ENCODE results near the gene IVNS1ABP. TPM values are rescaled to one million over a fixed set of nuclear protein-coding genes. Genes with fewer than 3 reads are reported as not detected.

Gene IVNS1ABP
- total and polyA plus RNA-seq, 9 of the 15 experiments (the other 6 are each of a cell fraction or from before 2014, with no cell fraction given), result 30.6 to 126 (median 77.7) TPM

DNA sequence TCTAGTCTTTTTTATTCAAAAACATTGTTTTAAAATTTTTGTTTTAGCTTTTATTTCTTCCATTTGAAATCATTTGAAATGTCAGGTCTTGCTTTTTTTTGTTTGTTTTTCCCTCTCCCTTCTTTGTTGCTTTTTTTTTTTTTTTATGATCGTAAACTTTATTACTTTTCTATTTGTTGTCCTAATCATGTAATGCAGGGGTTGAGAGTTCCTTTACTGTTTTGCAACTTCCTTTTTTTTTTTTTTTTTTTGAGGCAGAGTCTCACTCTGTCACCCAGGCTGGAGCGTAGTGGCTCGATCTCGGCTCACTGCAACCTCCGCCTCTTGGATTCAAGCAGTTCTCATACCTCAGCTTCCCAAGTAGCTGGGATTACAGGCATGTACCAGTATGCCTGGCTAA is 24.8 kb downstream of the IVNS1ABP start (continued):
- TF ChIP-seq ZNF124 (CRISPR knock-in tag; IDR thresholded peaks at IDR 0.05) (no peak), POLR2AphosphoS2 (IDR thresholded peaks at IDR 0.05; ENCODE audit: low read length) (no peak), COPS2 (conservative IDR thresholded peaks at IDR 0.05) (no peak), PHTF2 (CRISPR knock-in tag; IDR thresholded peaks at IDR 0.05) (no peak), KDM4B (IDR thresholded peaks at IDR 0.05; ENCODE audit: borderline replicate concordance in 2 of 2, low read depth in 1 of 2) (no peak), CEBPB (tag; IDR thresholded peaks at IDR 0.05) (peak; percentile 58), ZNF79 (CRISPR knock-in tag; IDR thresholded peaks at IDR 0.05; ENCODE audit: low read depth) (no peak), MECOM (CRISPR knock-in tag; IDR thresholded peaks at IDR 0.05) (no peak), NCOR1 (IDR thresholded peaks at IDR 0.05) (no peak), SP1 (CRISPR knock-in tag; IDR thresholded peaks at IDR 0.05) (no peak), RFX7 (CRISPR knock-in tag; IDR thresholded peaks at IDR 0.05) (no peak), POLR2H (tag; IDR thresholded peaks at IDR 0.05; ENCODE audit: low read depth) (no peak), DACH1 (IDR thresholded peaks at IDR 0.05; ENCODE audit: partially characterized antibody) (no peak), PHF8 (IDR thresholded peaks at IDR 0.05; ENCODE audit: borderline replicate concordance, low read length) (no peak), ZNF586 (CRISPR knock-in tag; conservative IDR thresholded peaks at IDR 0.05) (no peak), THRAP3 (IDR thresholded peaks at IDR 0.05; ENCODE audit: borderline replicate concordance) (no peak), ZNF274 (IDR thresholded peaks at IDR 0.05; ENCODE audit: borderline replicate concordance, low read depth, low read length) (no peak), HDAC1 (IDR thresholded peaks at IDR 0.05) (no peak), MCM3 (IDR thresholded peaks at IDR 0.05) (no peak)
- TF ChIP-seq, protein P1, sequence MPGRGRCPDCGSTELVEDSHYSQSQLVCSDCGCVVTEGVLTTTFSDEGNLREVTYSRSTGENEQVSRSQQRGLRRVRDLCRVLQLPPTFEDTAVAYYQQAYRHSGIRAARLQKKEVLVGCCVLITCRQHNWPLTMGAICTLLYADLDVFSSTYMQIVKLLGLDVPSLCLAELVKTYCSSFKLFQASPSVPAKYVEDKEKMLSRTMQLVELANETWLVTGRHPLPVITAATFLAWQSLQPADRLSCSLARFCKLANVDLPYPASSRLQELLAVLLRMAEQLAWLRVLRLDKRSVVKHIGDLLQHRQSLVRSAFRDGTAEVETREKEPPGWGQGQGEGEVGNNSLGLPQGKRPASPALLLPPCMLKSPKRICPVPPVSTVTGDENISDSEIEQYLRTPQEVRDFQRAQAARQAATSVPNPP (IDR thresholded peaks at IDR 0.05; ENCODE audit: borderline replicate concordance, insufficient read depth, insufficient read length), result no peak
- TF ChIP-seq, protein P2, sequence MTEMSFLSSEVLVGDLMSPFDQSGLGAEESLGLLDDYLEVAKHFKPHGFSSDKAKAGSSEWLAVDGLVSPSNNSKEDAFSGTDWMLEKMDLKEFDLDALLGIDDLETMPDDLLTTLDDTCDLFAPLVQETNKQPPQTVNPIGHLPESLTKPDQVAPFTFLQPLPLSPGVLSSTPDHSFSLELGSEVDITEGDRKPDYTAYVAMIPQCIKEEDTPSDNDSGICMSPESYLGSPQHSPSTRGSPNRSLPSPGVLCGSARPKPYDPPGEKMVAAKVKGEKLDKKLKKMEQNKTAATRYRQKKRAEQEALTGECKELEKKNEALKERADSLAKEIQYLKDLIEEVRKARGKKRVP (CRISPR knock-in tag; IDR thresholded peaks at IDR 0.05), result no peak
